Stimulated activated effector memory CD8-positive, alpha-beta T cell treated with anti-CD3 and anti-CD28 coated beads, Interleukin-12 subunit alpha, Interleukin-12 subunit beta, amount 100 ng/mL, for 72 hours (primary cell): Measurements from ENCODE around the gene RAB3GAP2.
"Not testable (repeated sequence)": the region's sequence is repeated elsewhere in the genome, so short reads cannot be mapped to it uniquely, and the experiment has no call there.

Experiments used
- ATAC-seq: fragments of 150-1000 bp; cut with Tn5 transposase; 2 replicates; pipeline ENCODE4 v1.10.0; 2021
- DNase-seq, 2 donors: peaks; one replicate each; pipeline ENCODE4 v3.0.0; 2021 to 2022; ENCODE audit warnings: low spot score in 2 of 2
- H3K27ac Mint-ChIP-seq: one replicate; pipeline ENCODE4 v1.8.0; 2022; ENCODE audit warnings: mild to moderate bottlenecking, mixed read lengths
- H3K36me3 Mint-ChIP-seq: one replicate; pipeline ENCODE4 v1.8.0; 2022; ENCODE audit warnings: mild to moderate bottlenecking, mixed read lengths
- H3K4me1 Mint-ChIP-seq: one replicate; pipeline ENCODE4 v1.8.0; 2022; ENCODE audit warnings: mixed read lengths
- H3K4me3 Mint-ChIP-seq: one replicate; pipeline ENCODE4 v1.8.0; 2022; ENCODE audit warnings: mild to moderate bottlenecking, mixed read lengths
- H3K9me3 Mint-ChIP-seq: one replicate; pipeline ENCODE4 v1.8.0; 2022; ENCODE audit warnings: mixed read lengths

The RAB3GAP2 gene

GRCh38 chr1:220129479-220130210, 142.6 kb downstream of the RAB3GAP2 start:
- peaks cover 16% of the 10 kb centered on the region for H3K4me1 Mint-ChIP-seq
- DNase-seq (no peak), ATAC-seq (peak; percentile 58)
- H3K4me3 Mint-ChIP-seq = no peak overlapping the region
- peaks cover 88% of the 10 kb centered on the region for H3K36me3 Mint-ChIP-seq
- H3K27ac Mint-ChIP-seq = no peak overlapping the region
- H3K9me3 Mint-ChIP-seq = peaks cover 4% of the 10 kb centered on the region

GRCh38 chr1:220127076-220127475, 145.2 kb downstream of the RAB3GAP2 start:
- DNase-seq (no peak), ATAC-seq (no peak)
- Mint-ChIP-seq H3K36me3 (peaks cover 65% of the 10 kb centered on the region), H3K4me1 (peaks cover 24% of the 10 kb centered on the region), H3K27ac (no peak overlapping the region), H3K4me3 (no peak overlapping the region), H3K9me3 (peaks cover 4% of the 10 kb centered on the region)

GRCh38 chr1:220124542-220124941, 147.7 kb downstream of the RAB3GAP2 start:
- ATAC-seq (peak; percentile 48), DNase-seq (no peak)
- H3K9me3 Mint-ChIP-seq = peaks cover 4% of the 10 kb centered on the region
- H3K27ac Mint-ChIP-seq = peak overlapping the region; percentile 4
- no peak overlapping the region for H3K4me3 Mint-ChIP-seq
- peaks cover 17% of the 10 kb centered on the region for H3K4me1 Mint-ChIP-seq
- peaks cover 52% of the 10 kb centered on the region for H3K36me3 Mint-ChIP-seq

- Mint-ChIP-seq H3K4me1 (peaks cover 14% of the 10 kb centered on the region), H3K4me3 (no peak overlapping the region), H3K9me3 (no peaks in the 10 kb centered on the region), H3K27ac (peak overlapping the region; percentile 4), H3K36me3 (peaks cover 50% of the 10 kb centered on the region)
- no peak for ATAC-seq
- no peak for DNase-seq
These were observed 148.4 kb downstream of the RAB3GAP2 start for GRCh38 chr1:220123889-220124288.

- Mint-ChIP-seq H3K27ac (no peak overlapping the region), H3K9me3 (no peaks in the 10 kb centered on the region), H3K36me3 (peaks cover 50% of the 10 kb centered on the region), H3K4me3 (no peak overlapping the region), H3K4me1 (peaks cover 14% of the 10 kb centered on the region)
- DNase-seq (no peak), ATAC-seq (no peak)
These were observed 149.2 kb downstream of the RAB3GAP2 start for GRCh38 chr1:220123066-220123465.

GRCh38 chr1:220121791-220122530, 150.3 kb downstream of the RAB3GAP2 start:
- H3K4me3 Mint-ChIP-seq = no peak overlapping the region
- DNase-seq (no peak), ATAC-seq (no peak)
- H3K4me1 Mint-ChIP-seq = peaks cover 14% of the 10 kb centered on the region
- no peak overlapping the region for H3K27ac Mint-ChIP-seq
- H3K9me3 Mint-ChIP-seq = no peaks in the 10 kb centered on the region
- H3K36me3 Mint-ChIP-seq = peaks cover 50% of the 10 kb centered on the region

GRCh38 chr1:220119043-220119512, 153.2 kb downstream of the RAB3GAP2 start:
- no peak overlapping the region for H3K27ac Mint-ChIP-seq
- peaks cover 63% of the 10 kb centered on the region for H3K36me3 Mint-ChIP-seq
- H3K9me3 Mint-ChIP-seq = no peaks in the 10 kb centered on the region
- H3K4me1 Mint-ChIP-seq = peaks cover 8% of the 10 kb centered on the region
- DNase-seq = no peak
- ATAC-seq = no peak
- H3K4me3 Mint-ChIP-seq = no peak overlapping the region

- DNase-seq = no peak
- Mint-ChIP-seq H3K27ac (no peak overlapping the region), H3K36me3 (peaks cover 100% of the 10 kb centered on the region), H3K4me3 (no peak overlapping the region), H3K9me3 (no peaks in the 10 kb centered on the region), H3K4me1 (peaks cover 10% of the 10 kb centered on the region)
- ATAC-seq = no peak
These were observed 159.0 kb downstream of the RAB3GAP2 start for GRCh38 chr1:220113136-220113695.

GRCh38 chr1:220112600-220112999, 159.7 kb downstream of the RAB3GAP2 start:
- H3K4me1 Mint-ChIP-seq, H3K9me3 Mint-ChIP-seq: not testable (repeated sequence)

GRCh38 chr1:220110473-220110872, 161.8 kb downstream of the RAB3GAP2 start:
- H3K36me3 Mint-ChIP-seq = peaks cover 100% of the 10 kb centered on the region
- not testable (repeated sequence) for ATAC-seq, DNase-seq, H3K9me3 Mint-ChIP-seq, H3K27ac Mint-ChIP-seq, H3K4me3 Mint-ChIP-seq, H3K4me1 Mint-ChIP-seq

More at GRCh38 chr1:220112600-220112999, 159.7 kb downstream of the RAB3GAP2 start:
- H3K27ac Mint-ChIP-seq, H3K4me3 Mint-ChIP-seq, DNase-seq, ATAC-seq: not testable (repeated sequence)
- peaks cover 100% of the 10 kb centered on the region for H3K36me3 Mint-ChIP-seq

GRCh38 chr1:220099826-220100225, 172.4 kb downstream of the RAB3GAP2 start:
- DNase-seq = no peak
- Mint-ChIP-seq H3K4me1 (peaks cover 10% of the 10 kb centered on the region), H3K4me3 (no peak overlapping the region), H3K36me3 (peaks cover 98% of the 10 kb centered on the region), H3K9me3 (no peaks in the 10 kb centered on the region), H3K27ac (no peak overlapping the region)
- no peak for ATAC-seq
